ENCODE data around the gene CAMK1D. TPM values are rescaled to one million over a fixed set of nuclear protein-coding genes. Genes with fewer than 3 reads are reported as not detected.
"Not testable (repeated sequence)": the region's sequence is repeated elsewhere in the genome, so short reads cannot be mapped to it uniquely, and the experiment has no call there.

Gene CAMK1D
- total and polyA plus RNA-seq, 2 of the 8 experiments (the other 6 are each of a cell fraction or from before 2014, with no cell fraction given): 3.5 to 10.6 TPM

DNA sequence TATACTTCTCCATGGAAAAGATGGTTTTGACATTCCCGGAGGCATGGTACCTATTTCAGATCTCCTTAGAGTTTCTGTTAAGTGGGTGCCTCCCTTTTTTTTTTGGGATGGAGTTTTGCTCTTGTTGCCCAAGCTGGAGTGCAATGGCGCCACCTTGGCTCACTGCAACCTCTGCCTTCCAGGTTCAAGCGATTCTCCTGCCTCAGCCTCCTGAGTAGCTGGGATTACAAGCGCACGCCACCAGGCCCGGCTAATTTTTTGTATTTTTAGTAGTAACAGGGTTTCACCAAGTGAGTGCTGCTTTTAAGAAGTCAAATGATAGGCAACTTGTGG, 363.6 kb downstream of the CAMK1D start:
- H3K9me3 ChIP-seq (ENCODE audit: insufficient read depth in 2 of 2, low read depth in 1 of 2, low read length in 1 of 2); H3K36me3 ChIP-seq (ENCODE audit: control insufficient read depth in 2 of 4, insufficient read depth in 4 of 4, low read length in 3 of 4); H3K56ac ChIP-seq (replicated peaks; ENCODE audit: insufficient read length, low read depth, low read length); H3K79me2 ChIP-seq (ENCODE audit: control insufficient read depth in 1 of 2, insufficient read depth in 2 of 2, low read length in 2 of 2); H2AFZ ChIP-seq (ENCODE audit: low read length); H2BK15ac ChIP-seq (ENCODE audit: low read length); H4K5ac ChIP-seq (ENCODE audit: insufficient read length, low read depth, low read length); H4K8ac ChIP-seq (ENCODE audit: extremely low read depth, insufficient read depth, low read length); H3K4me3 ChIP-seq (ENCODE audit: extremely low read depth in 1 of 4, insufficient read depth in 2 of 4, low read depth in 3 of 4, low read length in 4 of 4); H2AK5ac ChIP-seq (ENCODE audit: low read depth, low read length); H4K20me1 ChIP-seq (replicated peaks in 1 of 2; ENCODE audit: control insufficient read depth in 1 of 2, insufficient read depth in 2 of 2, low read length in 2 of 2); H4K91ac ChIP-seq (replicated peaks; ENCODE audit: insufficient read length, low read length); H3K79me1 ChIP-seq (ENCODE audit: low read depth, low read length); H3K23ac ChIP-seq (ENCODE audit: insufficient read length); H3K9ac ChIP-seq (replicated peaks in 1 of 4; ENCODE audit: extremely low read depth in 1 of 4, low read depth in 3 of 4, low read length in 3 of 4); H2BK20ac ChIP-seq (ENCODE audit: low read length); H3K4me1 ChIP-seq (replicated peaks in 1 of 4; ENCODE audit: control insufficient read depth in 3 of 4, insufficient read depth in 4 of 4, low read length in 3 of 4); H3K14ac ChIP-seq (ENCODE audit: insufficient read length); H3K23me2 ChIP-seq (ENCODE audit: low read depth, low read length); H3K18ac ChIP-seq (ENCODE audit: extremely low read depth, low read length); H2BK5ac ChIP-seq (ENCODE audit: low read depth, low read length); FAIRE-seq; H3K27me3 ChIP-seq (replicated peaks in 1 of 4; ENCODE audit: control insufficient read depth in 3 of 4, extremely low read depth in 1 of 4, insufficient read depth in 3 of 4, low read length in 3 of 4); DNase-seq (ENCODE audit: low read depth in 1 of 2, low spot score in 2 of 2); H3K4me2 ChIP-seq (ENCODE audit: insufficient read depth in 1 of 2, low read depth in 2 of 2, low read length in 2 of 2); H3K27ac ChIP-seq (ENCODE audit: low read depth, low read length); H2BK12ac ChIP-seq (ENCODE audit: low read depth, low read length); H3K4ac ChIP-seq (replicated peaks; ENCODE audit: insufficient read length, low read depth, low read length); H2BK120ac ChIP-seq (replicated peaks; ENCODE audit: low read depth, low read length): not testable (repeated sequence)
- WGBS, 2 experiments (ENCODE audit: extremely low coverage in 1 of 2, insufficient coverage in 1 of 2, insufficient read length in 1 of 2, insufficient replicate concordance in 2 of 2, low coverage in 1 of 2, low lambda C conversion rate in 2 of 2, missing lambda C conversion rate in 1 of 2): 92% methylated on average over 6 of the region's 6 CpGs; no CpG with 5 or more reads in 1 of the 2 experiments
- ChIA-PET CTCF (ENCODE audit: partially characterized antibody) (interaction anchor here (0.6 to 5.3 kb wide), 22 partner anchors 9 to 462 kb away, joined by 3 to 62 read pairs (median 4); no protein-coding TSS in a partner anchor), POLR2A (ENCODE audit: partially characterized antibody) (interaction anchor here (0.5 kb wide), 1 partner anchor 526 kb away, joined by 3 read pairs; no protein-coding TSS in a partner anchor)
- TF ChIP-seq, protein P1, sequence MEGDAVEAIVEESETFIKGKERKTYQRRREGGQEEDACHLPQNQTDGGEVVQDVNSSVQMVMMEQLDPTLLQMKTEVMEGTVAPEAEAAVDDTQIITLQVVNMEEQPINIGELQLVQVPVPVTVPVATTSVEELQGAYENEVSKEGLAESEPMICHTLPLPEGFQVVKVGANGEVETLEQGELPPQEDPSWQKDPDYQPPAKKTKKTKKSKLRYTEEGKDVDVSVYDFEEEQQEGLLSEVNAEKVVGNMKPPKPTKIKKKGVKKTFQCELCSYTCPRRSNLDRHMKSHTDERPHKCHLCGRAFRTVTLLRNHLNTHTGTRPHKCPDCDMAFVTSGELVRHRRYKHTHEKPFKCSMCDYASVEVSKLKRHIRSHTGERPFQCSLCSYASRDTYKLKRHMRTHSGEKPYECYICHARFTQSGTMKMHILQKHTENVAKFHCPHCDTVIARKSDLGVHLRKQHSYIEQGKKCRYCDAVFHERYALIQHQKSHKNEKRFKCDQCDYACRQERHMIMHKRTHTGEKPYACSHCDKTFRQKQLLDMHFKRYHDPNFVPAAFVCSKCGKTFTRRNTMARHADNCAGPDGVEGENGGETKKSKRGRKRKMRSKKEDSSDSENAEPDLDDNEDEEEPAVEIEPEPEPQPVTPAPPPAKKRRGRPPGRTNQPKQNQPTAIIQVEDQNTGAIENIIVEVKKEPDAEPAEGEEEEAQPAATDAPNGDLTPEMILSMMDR (IDR thresholded peaks at IDR 0.05; ENCODE audit: control extremely low read depth in 1 of 3, insufficient read depth in 1 of 3, low read depth in 1 of 3, low read length in 3 of 3): peak in 2 of 3 experiments; percentile 7 to 15; a peak in 2 of 4 replicates
- TF ChIP-seq RAD21 (IDR thresholded peaks at IDR 0.05 in 1 of 2, conservative IDR thresholded peaks at IDR 0.05 in 1 of 2; ENCODE audit: low read depth in 2 of 2, low read length in 2 of 2): peak in 1 of 2 experiments; percentile 4; a peak in 1 of 4 replicates

Measured in H1 (cell line).